GM19023 (cell line): ENCODE data around the gene SHPK.
"Not testable (repeated sequence)": the region's sequence is repeated elsewhere in the genome, so short reads cannot be mapped to it uniquely, and the experiment has no call there.

Experiments used
- ATAC-seq: cut with Tn5 transposase; IDR thresholded peaks from one replicate; pipeline ENCODE4 v1.9.1; 2021; ENCODE audit warnings: mild to moderate bottlenecking, moderate library complexity; ENCODE audit not compliant: unreplicated experiment

Gene SHPK

GRCh38 chr17:3592216-3592860 is 43.7 kb downstream of the SHPK start:
- no peak for ATAC-seq

- no peak for ATAC-seq
These were observed 45.3 kb downstream of the SHPK start for GRCh38 chr17:3590768-3591167.

GRCh38 chr17:3590231-3590630 is 45.8 kb downstream of the SHPK start:
- no peak for ATAC-seq

GRCh38 chr17:3589784-3590183 is 46.3 kb downstream of the SHPK start:
- no peak for ATAC-seq

GRCh38 chr17:3585826-3586225 is 50.2 kb downstream of the SHPK start:
- ATAC-seq = no peak

GRCh38 chr17:3583456-3583855 is 52.6 kb downstream of the SHPK start:
- ATAC-seq = no peak

- ATAC-seq = no peak
These were observed 53.1 kb downstream of the SHPK start for GRCh38 chr17:3582915-3583314.

GRCh38 chr17:3578667-3579066 is 57.4 kb downstream of the SHPK start:
- not testable (repeated sequence) for ATAC-seq

GRCh38 chr17:3576970-3577369 is 59.1 kb downstream of the SHPK start:
- ATAC-seq = no peak

- ATAC-seq = no peak
These were observed 60.5 kb downstream of the SHPK start for GRCh38 chr17:3575511-3575910.

GRCh38 chr17:3574231-3574630 is 61.8 kb downstream of the SHPK start:
- ATAC-seq = no peak

GRCh38 chr17:3573246-3574100 is 62.6 kb downstream of the SHPK start:
- ATAC-seq = no peak

- ATAC-seq = no peak
These were observed 63.8 kb downstream of the SHPK start for GRCh38 chr17:3572231-3572630.

- no peak for ATAC-seq
These were observed 64.8 kb downstream of the SHPK start for GRCh38 chr17:3571043-3571900.

GRCh38 chr17:3569534-3570137 is 66.4 kb downstream of the SHPK start:
- no peak for ATAC-seq

- no peak for ATAC-seq
These were observed 69.5 kb downstream of the SHPK start for GRCh38 chr17:3566551-3566950.

- ATAC-seq = no peak
These were observed 70.9 kb downstream of the SHPK start for GRCh38 chr17:3565143-3565542.

- ATAC-seq = not testable (repeated sequence)
These were observed 71.8 kb downstream of the SHPK start for GRCh38 chr17:3564241-3564640.

- no peak for ATAC-seq
These were observed 76.8 kb downstream of the SHPK start for GRCh38 chr17:3559270-3559645.

GRCh38 chr17:3558603-3559269 is 77.3 kb downstream of the SHPK start:
- ATAC-seq = peak; percentile 72
